PFSK-1 (cell line): Measurements from ENCODE around the gene CNTLN.

ENCODE experiments used
- POLR2AphosphoS5 ChIP-seq: IDR thresholded peaks from 2 replicates; pipeline ENCODE4 v1.6.1; 2012; ENCODE audit warnings: low read depth, mild to moderate bottlenecking, control low read depth, low read length, moderate library complexity
- REST ChIP-seq, 2 experiments: IDR thresholded peaks; 2 replicates each; pipeline versions ENCODE4 v1.6.1 to v1.8.0; 2011 to 2012; ENCODE audit warnings: low read depth in 2 of 2, low read length in 2 of 2, control low read depth in 1 of 2, inconsistent platforms in 1 of 2, mild to moderate bottlenecking in 1 of 2, moderate library complexity in 1 of 2; ENCODE audit not compliant: insufficient read depth in 1 of 2
- TAF1 ChIP-seq: IDR thresholded peaks from 2 replicates; pipeline ENCODE4 v1.6.1; 2012; ENCODE audit warnings: low read length, control low read depth, borderline replicate concordance; ENCODE audit not compliant: insufficient read depth

- no peak for TF ChIP-seq TAF1
- TF ChIP-seq REST (IDR thresholded peaks at IDR 0.05; ENCODE audit: insufficient read depth in 1 of 2, low read depth in 2 of 2, low read length in 2 of 2), result no peak
- TF ChIP-seq POLR2AphosphoS5, result no peak
Measured at GRCh38 chr9:17217272-17217671, 82.4 kb downstream of the CNTLN start.
